HEK293T (cell line): ENCODE results near the gene PYGO1.

Source experiments
- CTCF ChIA-PET: fragments of 350-600 bp; formaldehyde crosslinking; extraction: SDS; loops from one replicate; lab custom pipeline; 2021; ENCODE audit warnings: antibody characterized with exemption, inconsistent platforms; lab: Yijun Ruan, JAX
- POLR2A ChIA-PET: fragments of 350-600 bp; formaldehyde crosslinking; extraction: SDS; loops from one replicate; lab custom pipeline; 2020; ENCODE audit warnings: antibody characterized with exemption, inconsistent platforms; lab: Yijun Ruan, JAX
- DNase-seq: peaks from one replicate; pipeline ENCODE4 v3.0.0; 2012; ENCODE audit warnings: mixed read lengths; ENCODE audit errors: extremely low spot score
- ARNT ChIP-seq: fragments of 450-650 bp; IDR thresholded peaks from 2 replicates; pipeline ENCODE4 v1.6.1; 2017; ENCODE audit warnings: mild to moderate bottlenecking
- BHLHE40 ChIP-seq: fragments of 450-650 bp; IDR thresholded peaks from 2 replicates; pipeline ENCODE4 v1.6.1; 2016; ENCODE audit warnings: mild to moderate bottlenecking, moderate library complexity, borderline replicate concordance
- CTBP1 ChIP-seq: fragments of 450-650 bp; IDR thresholded peaks from 2 replicates; pipeline ENCODE4 v1.6.1; 2016; ENCODE audit warnings: borderline replicate concordance
- ELF4 ChIP-seq: fragments of 450-650 bp; IDR thresholded peaks from 2 replicates; pipeline ENCODE4 v1.6.1; 2017; ENCODE audit warnings: antibody characterized with exemption
- FOXA1 ChIP-seq: fragments of 450-650 bp; IDR thresholded peaks from 2 replicates; pipeline ENCODE4 v1.6.1; 2016; ENCODE audit warnings: mild to moderate bottlenecking
- FOXK2 ChIP-seq: fragments of 450-650 bp; IDR thresholded peaks from 2 replicates; pipeline ENCODE4 v1.6.1; 2016; ENCODE audit warnings: mild to moderate bottlenecking
- FOXM1 ChIP-seq: fragments of 450-650 bp; IDR thresholded peaks from 2 replicates; pipeline ENCODE4 v1.6.1; 2017; ENCODE audit warnings: mild to moderate bottlenecking, borderline replicate concordance
- HDGF ChIP-seq: fragments of 450-650 bp; IDR thresholded peaks from 2 replicates; pipeline ENCODE4 v1.6.1; 2017; ENCODE audit warnings: antibody characterized with exemption, borderline replicate concordance
- L3MBTL2 ChIP-seq: fragments of 450-650 bp; conservative IDR thresholded peaks from 2 replicates; pipeline ENCODE4 v1.6.1; 2016; ENCODE audit warnings: mild to moderate bottlenecking
- LEF1 ChIP-seq: fragments of 450-650 bp; IDR thresholded peaks from 2 replicates; pipeline ENCODE4 v1.6.1; 2017; ENCODE audit warnings: mild to moderate bottlenecking, borderline replicate concordance
- NFRKB ChIP-seq: fragments of 450-650 bp; IDR thresholded peaks from 2 replicates; pipeline ENCODE4 v1.6.1; 2016; ENCODE audit warnings: mild to moderate bottlenecking, moderate library complexity
- PKNOX1 ChIP-seq: fragments of 450-650 bp; IDR thresholded peaks from 2 replicates; pipeline ENCODE4 v1.6.1; 2016
- SP1 ChIP-seq: fragments of 450-650 bp; IDR thresholded peaks from 2 replicates; pipeline ENCODE4 v1.6.1; 2017
- SUZ12 ChIP-seq: fragments of 450-650 bp; IDR thresholded peaks from 2 replicates; pipeline ENCODE4 v1.6.1; 2016; ENCODE audit warnings: mild to moderate bottlenecking
- TARDBP ChIP-seq: fragments of 450-650 bp; IDR thresholded peaks from 2 replicates; pipeline ENCODE4 v1.6.1; 2016
- ZNF384 ChIP-seq: fragments of 450-650 bp; IDR thresholded peaks from 2 replicates; pipeline ENCODE4 v1.6.1; 2016

PYGO1 gene

GRCh38 chr15:55628369-55628730 is 40.2 kb upstream of the PYGO1 start:
- TF ChIP-seq FOXK2 (no peak), TARDBP (no peak), SP1 (no peak), ELF4 (no peak), L3MBTL2 (no peak), BHLHE40 (no peak), ZNF384 (no peak)
- DNase-seq: no peak
- CTCF ChIA-PET: no interaction called here
- POLR2A ChIA-PET: no interaction called here

GRCh38 chr15:55627730-55628368 is 39.7 kb upstream of the PYGO1 start:
- POLR2A ChIA-PET: no interaction called here
- CTCF ChIA-PET: no interaction called here
- TF ChIP-seq TARDBP: no peak
- no peak for TF ChIP-seq LEF1
- no peak for TF ChIP-seq L3MBTL2
- DNase-seq: no peak

- DNase-seq: no peak
- POLR2A ChIA-PET: no interaction called here
- CTCF ChIA-PET: no interaction called here
- TF ChIP-seq L3MBTL2 (no peak), LEF1 (no peak), ARNT (no peak), SP1 (no peak), ZNF384 (no peak), ELF4 (no peak), SUZ12 (no peak), PKNOX1 (no peak), HDGF (no peak), FOXM1 (no peak), CTBP1 (no peak), TARDBP (no peak), FOXA1 (no peak), NFRKB (no peak), BHLHE40 (no peak), FOXK2 (no peak)
Measured at GRCh38 chr15:55619783-55620182, 31.6 kb upstream of the PYGO1 start.

- ChIA-PET CTCF (no interaction called here), POLR2A (no interaction called here)
- no peak for DNase-seq
- TF ChIP-seq CTBP1 (no peak), TARDBP (no peak), HDGF (no peak), NFRKB (no peak), ARNT (no peak), FOXK2 (no peak), ZNF384 (no peak), LEF1 (no peak), L3MBTL2 (no peak), FOXM1 (no peak), ELF4 (no peak), SP1 (no peak), FOXA1 (no peak)
Measured at GRCh38 chr15:55618387-55618786, 30.2 kb upstream of the PYGO1 start.

GRCh38 chr15:55615445-55615844 is 27.3 kb upstream of the PYGO1 start:
- ChIA-PET CTCF (no interaction called here), POLR2A (no interaction called here)
- TF ChIP-seq CTBP1: no peak
- no peak for TF ChIP-seq FOXK2
- TF ChIP-seq HDGF: no peak
- no peak for TF ChIP-seq LEF1
- TF ChIP-seq ELF4: no peak
- no peak for TF ChIP-seq SP1
- no peak for TF ChIP-seq L3MBTL2
- no peak for TF ChIP-seq BHLHE40
- TF ChIP-seq TARDBP: no peak
- TF ChIP-seq ARNT: no peak
- TF ChIP-seq PKNOX1: no peak
- TF ChIP-seq SUZ12: no peak
- no peak for TF ChIP-seq NFRKB
- TF ChIP-seq FOXM1: no peak
- TF ChIP-seq ZNF384: no peak
- TF ChIP-seq FOXA1: no peak
- no peak for DNase-seq

GRCh38 chr15:55613727-55614126 is 25.6 kb upstream of the PYGO1 start:
- DNase-seq: no peak
- TF ChIP-seq L3MBTL2 (no peak), FOXA1 (no peak), BHLHE40 (no peak), ZNF384 (no peak), LEF1 (no peak), CTBP1 (no peak), NFRKB (no peak), PKNOX1 (no peak)
- CTCF ChIA-PET: interaction anchor here (0.8 kb wide), 1 partner anchor 170 kb away, joined by 3 read pairs; no protein-coding TSS in a partner anchor
- POLR2A ChIA-PET: interaction anchor here (1.5 kb wide), 1 partner anchor 25 kb away, joined by 3 read pairs; the partner anchor contains the start of gene PYGO1
